PC-9 (cell line): Measurements from ENCODE around the gene MAEA. TPM values are rescaled to one million over a fixed set of nuclear protein-coding genes. Genes with fewer than 3 reads are reported as not detected.

Experiments used
- BruUV-seq: library from RNA; stranded (reverse); fragments of 400-500 nt; replicated peaks from 2 replicates; lab custom pipeline; 2021; lab: Mats Ljungman, UMichigan
- CTCF ChIA-PET: fragments of 300-600 bp; sonication (Branson Sonifier 250); formaldehyde crosslinking; loops from one replicate; lab custom pipeline; 2022; ENCODE audit warnings: antibody characterized with exemption; lab: Charles Lee
- POLR2A ChIA-PET: fragments of 300-600 bp; sonication (Branson Sonifier 250); formaldehyde crosslinking; loops from one replicate; lab custom pipeline; 2022; ENCODE audit warnings: antibody characterized with exemption; ENCODE audit not compliant: unreplicated experiment; lab: Charles Lee
- DNase-seq, 2 experiments: peaks; one replicate each; pipeline versions ENCODE4 v3.0.0 to v3.0.0-alpha.2; 2015 to 2022; ENCODE audit warnings: mixed read lengths in 1 of 2
- H2AFZ ChIP-seq: fragments of 200-600 bp; sonication (generic); 2 replicates; pipeline ENCODE4 v1.8.1; 2017; ENCODE audit warnings: antibody characterized with exemption
- H3F3A ChIP-seq: fragments of 200-600 bp; sonication (generic); 2 replicates; pipeline ENCODE4 v1.8.1; 2017; ENCODE audit warnings: antibody characterized with exemption, mild to moderate bottlenecking, low read depth; ENCODE audit not compliant: insufficient read depth
- H3K27ac ChIP-seq: fragments of 200-600 bp; sonication (generic); 2 replicates; pipeline ENCODE4 v1.6.1; 2016; ENCODE audit warnings: mixed run types
- H3K27me3 ChIP-seq: fragments of 200-600 bp; sonication (generic); 2 replicates; pipeline ENCODE4 v1.6.1; 2016; ENCODE audit warnings: low read depth, mixed run types; ENCODE audit not compliant: insufficient read depth
- H3K36me3 ChIP-seq: fragments of 200-600 bp; sonication (generic); 2 replicates; pipeline ENCODE4 v1.6.1; 2016; ENCODE audit warnings: low read depth, mixed run types
- H3K4me1 ChIP-seq: fragments of 200-600 bp; sonication (generic); replicated peaks from 2 replicates; pipeline ENCODE4 v1.6.1; 2016; ENCODE audit warnings: mixed run types; ENCODE audit not compliant: insufficient read depth
- H3K4me2 ChIP-seq: fragments of 200-600 bp; sonication (generic); 2 replicates; pipeline ENCODE4 v1.6.1; 2017; ENCODE audit warnings: mixed run types
- H3K4me3 ChIP-seq: fragments of 200-600 bp; sonication (generic); 2 replicates; pipeline ENCODE4 v1.6.1; 2016; ENCODE audit warnings: mixed run types
- H3K79me2 ChIP-seq: fragments of 200-600 bp; sonication (generic); 2 replicates; pipeline ENCODE4 v1.6.1; 2017; ENCODE audit warnings: low read depth, mixed run types
- H3K9me2 ChIP-seq: fragments of 200-600 bp; sonication (generic); 2 replicates; pipeline ENCODE4 v1.8.1; 2017; ENCODE audit warnings: mild to moderate bottlenecking; ENCODE audit not compliant: insufficient read depth
- H3K9me3 ChIP-seq: fragments of 200-600 bp; sonication (generic); 2 replicates; pipeline ENCODE4 v1.8.1; 2016; ENCODE audit warnings: low read depth; ENCODE audit not compliant: insufficient read depth
- H4K20me1 ChIP-seq: fragments of 200-600 bp; sonication (generic); 2 replicates; pipeline ENCODE4 v1.8.1; 2017; ENCODE audit not compliant: insufficient read depth
- EZH2 ChIP-seq: fragments of 200-600 bp; sonication (generic); IDR thresholded peaks from 2 replicates; pipeline ENCODE4 v1.8.0; 2017; ENCODE audit warnings: antibody characterized with exemption, low read depth
- intact Hi-C: fragments of 100-400 bp; cut with micrococcal nuclease; formaldehyde crosslinking; loops from one replicate; pipeline ENCODE4 v1.10.0; 2022; ENCODE audit not compliant: unreplicated experiment
- total RNA-seq: library from RNA; stranded (reverse); gene quantifications from 2 replicates; pipeline ENCODE4 v1.2.3, GENCODE V29; 2021
- TF ChIP-seq, protein P1 (sequence below): fragments of 200-600 bp; sonication (generic); conservative IDR thresholded peaks from 2 replicates; pipeline ENCODE4 v1.6.1; 2017; ENCODE audit warnings: mixed run types, antibody characterized with exemption, mild to moderate bottlenecking, moderate library complexity

Gene MAEA
- total RNA-seq, 1 experiment from 2014 or later = 79.4 TPM

DNA sequence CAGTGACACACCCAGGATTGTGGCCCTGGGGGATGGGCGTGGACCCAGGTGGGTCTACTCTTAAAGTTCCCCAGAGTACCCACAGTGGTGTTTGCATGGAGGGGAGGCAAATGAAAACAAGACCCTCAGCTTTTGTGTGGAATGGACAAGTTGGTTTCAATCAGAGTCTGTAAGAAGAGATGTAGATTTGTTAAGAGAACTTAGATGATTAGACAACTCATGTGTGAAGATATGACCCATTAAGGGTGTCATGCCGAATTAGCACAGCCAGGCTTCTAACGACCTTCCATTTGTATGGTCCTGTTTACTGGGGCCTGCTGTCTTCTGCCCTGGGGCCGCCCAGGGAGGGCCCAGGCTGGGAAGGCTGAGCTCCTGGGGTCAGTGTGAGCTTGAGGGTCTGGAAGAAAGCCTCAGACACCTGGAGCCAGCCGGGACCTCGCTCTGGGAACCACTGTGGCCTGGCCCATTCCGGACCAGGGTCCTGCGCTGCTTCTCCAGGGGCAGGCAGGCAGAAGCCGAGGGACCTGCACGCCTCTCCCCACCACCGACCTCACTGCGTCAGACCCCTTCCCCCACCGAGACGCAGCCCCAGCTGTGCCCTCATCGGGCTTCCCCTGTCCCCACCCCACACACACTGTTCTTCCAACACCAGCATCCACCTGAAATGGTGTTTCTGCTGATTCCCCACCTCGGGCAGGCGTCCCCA lies 77.7 kb downstream of the MAEA start:
- Histone ChIP-seq H2AFZ (no peak overlapping the region), H3K9me3 (no peaks in the 10 kb centered on the region), H3K27ac (no peak overlapping the region), H3F3A (no peaks in the 10 kb centered on the region), H3K27me3 (no peaks in the 10 kb centered on the region), H3K4me2 (no peak overlapping the region), H3K4me1 (no peaks in the 10 kb centered on the region), H3K9me2 (no peaks in the 10 kb centered on the region), H3K79me2 (no peaks in the 10 kb centered on the region), H3K36me3 (no peaks in the 10 kb centered on the region), H3K4me3 (no peak overlapping the region), H4K20me1 (no peaks in the 10 kb centered on the region)
- no peak for TF ChIP-seq EZH2
- TF ChIP-seq, protein P1, sequence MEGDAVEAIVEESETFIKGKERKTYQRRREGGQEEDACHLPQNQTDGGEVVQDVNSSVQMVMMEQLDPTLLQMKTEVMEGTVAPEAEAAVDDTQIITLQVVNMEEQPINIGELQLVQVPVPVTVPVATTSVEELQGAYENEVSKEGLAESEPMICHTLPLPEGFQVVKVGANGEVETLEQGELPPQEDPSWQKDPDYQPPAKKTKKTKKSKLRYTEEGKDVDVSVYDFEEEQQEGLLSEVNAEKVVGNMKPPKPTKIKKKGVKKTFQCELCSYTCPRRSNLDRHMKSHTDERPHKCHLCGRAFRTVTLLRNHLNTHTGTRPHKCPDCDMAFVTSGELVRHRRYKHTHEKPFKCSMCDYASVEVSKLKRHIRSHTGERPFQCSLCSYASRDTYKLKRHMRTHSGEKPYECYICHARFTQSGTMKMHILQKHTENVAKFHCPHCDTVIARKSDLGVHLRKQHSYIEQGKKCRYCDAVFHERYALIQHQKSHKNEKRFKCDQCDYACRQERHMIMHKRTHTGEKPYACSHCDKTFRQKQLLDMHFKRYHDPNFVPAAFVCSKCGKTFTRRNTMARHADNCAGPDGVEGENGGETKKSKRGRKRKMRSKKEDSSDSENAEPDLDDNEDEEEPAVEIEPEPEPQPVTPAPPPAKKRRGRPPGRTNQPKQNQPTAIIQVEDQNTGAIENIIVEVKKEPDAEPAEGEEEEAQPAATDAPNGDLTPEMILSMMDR = no peak
- BruUV-seq = no TSS peak
- ChIA-PET POLR2A (no interaction called here), CTCF (no interaction called here)
- no peak for DNase-seq
- intact Hi-C loops = no loop called here

DNA sequence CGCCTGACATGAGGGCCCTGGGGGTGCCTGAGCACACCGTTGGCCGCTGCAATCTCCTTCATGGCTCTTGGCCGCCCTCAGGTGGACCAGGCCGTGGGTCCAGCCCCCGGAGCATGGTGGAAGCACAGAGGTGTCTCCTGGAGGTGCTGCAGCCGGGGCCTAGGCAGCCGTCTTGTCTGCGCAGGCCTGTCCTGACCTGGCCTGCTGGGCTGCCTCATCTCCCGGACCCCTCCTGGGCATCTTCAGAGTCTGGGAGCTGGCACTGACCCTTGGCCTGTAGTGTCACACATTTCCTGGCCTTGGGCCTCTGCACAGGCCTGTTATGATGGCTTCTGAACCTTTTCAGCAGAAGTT lies 78.2 kb downstream of the MAEA start:
- H3K4me1 ChIP-seq = no peaks in the 10 kb centered on the region
- no peaks in the 10 kb centered on the region for H3F3A ChIP-seq
- ChIA-PET CTCF (no interaction called here), POLR2A (no interaction called here)
- no peaks in the 10 kb centered on the region for H3K27me3 ChIP-seq
- BruUV-seq = no TSS peak
- no peak for DNase-seq
- no peak overlapping the region for H2AFZ ChIP-seq
- no peaks in the 10 kb centered on the region for H4K20me1 ChIP-seq
- H3K4me2 ChIP-seq = no peak overlapping the region
- no peaks in the 10 kb centered on the region for H3K9me2 ChIP-seq
- no peaks in the 10 kb centered on the region for H3K79me2 ChIP-seq
- no peak overlapping the region for H3K4me3 ChIP-seq
- intact Hi-C loops = no loop called here
- TF ChIP-seq EZH2 = no peak
- TF ChIP-seq, protein P1 = no peak
- H3K9me3 ChIP-seq = no peaks in the 10 kb centered on the region
- H3K27ac ChIP-seq = no peak overlapping the region
- no peaks in the 10 kb centered on the region for H3K36me3 ChIP-seq

DNA sequence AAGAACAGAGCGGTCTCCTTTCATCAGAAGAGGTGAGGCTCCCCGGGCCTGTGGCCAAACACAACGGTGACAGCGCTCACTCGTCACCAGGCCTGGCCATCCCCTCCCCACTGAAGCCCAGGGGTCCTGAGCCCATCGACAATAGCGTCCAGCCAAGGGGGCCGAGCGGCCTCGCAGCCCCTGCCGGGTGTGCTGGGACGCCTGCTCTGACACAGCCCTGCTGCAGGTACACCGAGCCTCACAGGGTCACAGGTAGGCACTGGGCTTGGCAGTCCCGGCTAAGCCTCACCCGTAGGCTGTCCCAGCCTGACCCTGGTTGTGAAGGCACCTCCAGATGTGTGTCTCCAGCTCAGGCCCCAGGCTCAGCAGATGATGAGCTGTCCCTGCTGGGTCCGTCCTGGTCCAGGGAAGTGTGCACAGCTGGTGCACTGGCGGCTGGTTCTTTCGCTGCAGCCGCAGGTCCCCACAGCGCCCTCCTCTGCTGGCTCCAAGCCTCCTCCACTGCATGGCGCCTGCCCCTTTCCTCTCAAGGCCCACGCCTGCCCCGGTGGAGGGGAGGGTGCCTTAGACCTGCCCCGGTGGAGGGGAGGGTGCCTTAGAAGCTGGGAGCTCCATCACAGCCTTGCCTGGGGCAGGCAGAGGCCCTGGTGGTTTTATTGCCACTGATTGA lies 78.9 kb downstream of the MAEA start:
- Histone ChIP-seq H2AFZ (no peak overlapping the region), H3K9me3 (no peaks in the 10 kb centered on the region), H3K4me3 (no peak overlapping the region), H3K4me2 (no peak overlapping the region), H3F3A (no peaks in the 10 kb centered on the region), H3K36me3 (no peaks in the 10 kb centered on the region), H3K9me2 (no peaks in the 10 kb centered on the region), H4K20me1 (no peaks in the 10 kb centered on the region), H3K79me2 (no peaks in the 10 kb centered on the region), H3K27me3 (no peaks in the 10 kb centered on the region), H3K27ac (no peak overlapping the region), H3K4me1 (no peaks in the 10 kb centered on the region)
- DNase-seq = no peak
- TF ChIP-seq, protein P1 = no peak
- no peak for TF ChIP-seq EZH2
- no TSS peak for BruUV-seq
- CTCF ChIA-PET = no interaction called here
- intact Hi-C loops = no loop called here
- POLR2A ChIA-PET = no interaction called here
